PFSK-1 (cell line): Measurements from ENCODE around the gene LIMS2.

Experiments
- FOXP2 ChIP-seq: optimal IDR thresholded peaks from 2 replicates; pipeline ENCODE3; 2011; ENCODE audit warnings: borderline replicate concordance, control low read depth, inconsistent platforms; ENCODE audit not compliant: insufficient read depth; ENCODE audit errors: extremely low read length, extremely low read depth
- POLR2AphosphoS5 ChIP-seq: IDR thresholded peaks from 2 replicates; pipeline ENCODE4 v1.6.1; 2012; ENCODE audit warnings: low read depth, mild to moderate bottlenecking, control low read depth, low read length, moderate library complexity
- REST ChIP-seq, 2 experiments: IDR thresholded peaks; 2 replicates each; pipeline versions ENCODE4 v1.6.1 to v1.8.0; 2011 to 2012; ENCODE audit warnings: low read depth in 2 of 2, low read length in 2 of 2, control low read depth in 1 of 2, inconsistent platforms in 1 of 2, mild to moderate bottlenecking in 1 of 2, moderate library complexity in 1 of 2; ENCODE audit not compliant: insufficient read depth in 1 of 2
- SIN3A ChIP-seq: IDR thresholded peaks from 2 replicates; pipeline ENCODE4 v1.6.1; 2012; ENCODE audit warnings: mild to moderate bottlenecking, low read length, moderate library complexity, borderline replicate concordance; ENCODE audit not compliant: insufficient read depth
- TAF1 ChIP-seq: IDR thresholded peaks from 2 replicates; pipeline ENCODE4 v1.6.1; 2012; ENCODE audit warnings: low read length, control low read depth, borderline replicate concordance; ENCODE audit not compliant: insufficient read depth

- TF ChIP-seq TAF1 (no peak), POLR2AphosphoS5 (no peak), FOXP2 (no peak), SIN3A (no peak), REST (IDR thresholded peaks at IDR 0.05; ENCODE audit: insufficient read depth in 1 of 2, low read depth in 2 of 2, low read length in 2 of 2) (no peak)
Observed at GRCh38 chr2:127670055-127670956, 5.0 kb downstream of the LIMS2 start.
